DMS53 (cell line): ENCODE measurements around the gene PCBP3.
A peak's percentile ranks its signal among the peaks of the same experiment; 100 is the strongest.
"Not testable (repeated sequence)": the region's sequence is repeated elsewhere in the genome, so short reads cannot be mapped to it uniquely, and the experiment has no call there.

Experiments used
- DNase-seq: peaks from one replicate; lab custom pipeline; 2025; lab: John Stamatoyannopoulos, UW

PCBP3 gene

DNA sequence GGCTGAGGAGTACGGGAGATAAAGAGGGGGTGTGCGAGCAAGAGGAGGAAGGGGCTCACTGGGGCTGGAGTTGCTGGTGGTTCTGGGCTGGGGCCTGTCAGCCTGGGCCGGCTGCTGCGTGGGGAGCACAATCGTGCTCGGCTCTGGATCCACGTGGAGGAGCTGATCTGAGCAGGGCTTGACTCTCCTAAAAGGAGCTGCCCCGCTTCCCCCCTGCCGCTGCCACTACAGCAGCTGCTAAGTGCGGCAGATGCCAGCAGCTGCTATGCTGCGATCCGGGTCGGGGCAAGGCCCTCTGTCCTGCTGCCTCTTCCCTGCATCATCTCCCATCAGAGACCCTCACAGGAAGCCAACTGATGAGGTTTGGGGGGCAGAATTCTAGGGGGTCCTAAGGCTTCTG, 165.9 kb downstream of the PCBP3 start:
- DNase-seq: no peak

DNA sequence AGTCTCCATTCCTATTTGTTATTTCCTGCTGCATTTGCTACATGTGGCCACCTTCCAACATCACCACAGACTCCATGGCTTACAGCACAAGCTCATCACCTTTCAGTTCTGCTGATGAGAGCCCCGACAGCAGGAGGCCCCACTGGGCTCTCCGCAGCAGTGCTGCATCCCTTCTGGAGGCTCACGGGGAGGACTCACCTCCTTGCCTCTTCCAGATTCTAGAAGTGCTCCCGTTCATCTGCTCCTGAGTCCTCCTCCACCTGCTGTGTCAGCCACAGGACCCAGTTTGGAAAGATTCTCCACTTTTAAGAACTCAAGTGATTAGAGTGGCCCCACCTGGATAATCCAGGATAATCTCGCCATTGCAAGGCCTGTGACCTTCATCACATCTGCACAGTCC, 167.6 kb downstream of the PCBP3 start:
- DNase-seq: no peak

GRCh38 chr21:45814210-45814940, 170.8 kb downstream of the PCBP3 start:
- DNase-seq: not testable (repeated sequence)

- not testable (repeated sequence) for DNase-seq
Measured at GRCh38 chr21:45815781-45816180, 172.3 kb downstream of the PCBP3 start.

- no peak for DNase-seq
Measured at GRCh38 chr21:45816794-45817193, 173.3 kb downstream of the PCBP3 start.

DNA sequence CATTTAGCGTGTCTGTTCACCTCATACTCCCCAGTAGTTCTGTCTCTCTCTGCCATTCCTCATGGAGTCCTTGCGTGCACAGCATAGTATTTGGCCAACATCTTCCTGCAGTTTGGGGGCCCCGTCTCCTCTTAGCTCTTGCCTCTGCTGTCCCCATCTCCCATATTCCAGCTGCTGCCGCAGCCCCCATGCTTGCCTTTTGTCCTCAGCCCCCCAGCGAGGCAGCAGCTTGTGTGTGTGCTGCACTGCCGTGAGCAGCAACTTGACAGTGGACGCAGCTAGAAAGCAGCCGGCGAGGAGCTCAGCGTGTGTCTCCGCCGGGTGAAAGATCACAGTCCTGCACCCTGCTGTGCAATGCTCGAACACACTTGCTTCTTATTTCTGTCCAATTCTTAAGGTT, 173.8 kb downstream of the PCBP3 start:
- DNase-seq: no peak

DNA sequence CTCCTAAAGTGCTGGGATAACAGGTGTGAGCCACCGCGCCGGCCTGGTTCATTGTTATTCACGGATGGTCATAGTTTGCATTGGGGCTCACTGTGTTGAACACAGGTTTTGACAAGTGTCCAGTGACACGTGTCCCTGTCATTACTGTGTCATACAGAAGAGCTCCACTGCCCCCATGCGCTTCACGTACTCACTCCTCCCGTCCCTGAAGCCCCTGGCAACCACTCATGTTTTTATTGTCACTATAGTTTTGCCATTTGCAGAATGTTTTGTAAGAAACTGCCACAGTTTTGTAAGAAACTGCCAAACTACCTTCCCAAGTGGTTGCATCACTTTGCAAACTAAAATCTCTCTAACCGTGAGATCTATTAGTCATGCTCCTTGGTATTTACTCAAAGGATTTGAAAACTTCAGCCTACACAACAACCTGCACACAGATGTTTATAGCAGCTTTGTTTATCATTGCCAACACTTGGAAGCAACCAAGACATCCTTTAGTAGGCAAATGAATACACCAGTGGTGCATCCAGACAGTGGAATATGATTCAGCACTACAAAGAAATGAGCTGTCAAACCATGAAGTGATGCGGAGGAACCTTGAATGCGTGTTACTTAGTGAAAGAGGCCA, 174.9 kb downstream of the PCBP3 start:
- no peak for DNase-seq

DNA sequence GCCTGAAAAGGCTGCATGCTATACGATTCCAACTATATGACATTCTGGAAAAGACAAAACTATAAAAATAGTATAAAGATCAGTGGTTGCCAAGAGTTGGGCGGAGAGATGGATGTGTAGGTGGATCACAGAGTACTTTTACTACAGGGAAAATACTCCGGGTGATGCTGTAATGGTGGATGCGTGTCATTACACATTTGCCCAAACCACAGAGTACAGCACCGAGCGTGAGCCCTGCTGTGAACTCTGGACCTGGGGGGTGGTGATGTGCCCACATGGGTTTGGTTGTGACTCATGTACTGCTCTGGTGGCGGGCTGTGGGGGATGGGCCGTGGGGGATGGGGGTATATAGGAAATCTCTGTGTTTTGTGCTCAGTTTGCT, 175.4 kb downstream of the PCBP3 start:
- peak; percentile 8 for DNase-seq

- DNase-seq: no peak
Measured at GRCh38 chr21:45819478-45820170, 176.1 kb downstream of the PCBP3 start.

DNA sequence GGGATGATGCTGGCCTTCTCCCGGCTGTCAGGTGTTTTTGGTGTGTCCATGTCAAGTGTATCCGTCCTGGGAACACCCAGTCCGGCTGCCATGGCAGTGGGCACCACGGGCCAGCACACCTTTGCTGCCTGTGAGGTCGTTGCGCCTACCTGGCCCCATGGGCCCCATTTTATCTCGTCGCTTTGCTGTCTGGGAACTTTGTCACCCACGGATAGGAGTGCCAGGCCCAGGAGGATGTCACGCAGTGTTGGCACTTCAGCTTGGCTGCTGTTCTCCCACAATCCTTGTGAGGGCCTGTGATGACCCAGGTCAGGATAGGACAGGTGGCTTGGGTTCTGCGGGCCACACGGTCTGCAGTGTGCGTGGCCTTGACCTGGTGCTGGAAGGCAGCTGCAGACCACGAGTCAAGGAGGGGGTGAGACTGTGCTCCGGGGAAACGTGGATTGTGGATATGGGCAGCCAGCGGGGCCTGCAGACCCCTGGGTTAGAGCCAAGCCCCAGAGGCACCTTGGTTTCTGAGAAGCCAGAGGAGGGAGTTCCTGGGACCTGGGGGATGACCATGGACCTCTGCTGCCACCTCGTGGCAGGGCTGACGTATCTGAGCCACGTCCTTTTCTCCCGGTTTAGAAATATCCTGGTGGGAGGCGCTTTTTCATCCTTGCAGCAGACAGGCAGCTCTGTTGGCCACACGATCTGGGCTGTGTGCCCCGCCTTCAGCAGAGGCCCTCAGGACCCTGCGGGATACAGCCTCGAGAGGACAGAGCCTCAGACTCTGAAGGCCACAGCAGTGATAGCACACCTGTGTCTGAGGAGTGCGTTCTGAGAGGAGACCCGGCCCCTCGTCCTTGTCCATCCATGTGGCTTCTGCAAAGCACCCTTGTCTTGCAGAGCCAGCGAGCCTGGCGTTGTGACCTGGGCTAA, 176.9 kb downstream of the PCBP3 start:
- DNase-seq: peak; percentile 87

DNA sequence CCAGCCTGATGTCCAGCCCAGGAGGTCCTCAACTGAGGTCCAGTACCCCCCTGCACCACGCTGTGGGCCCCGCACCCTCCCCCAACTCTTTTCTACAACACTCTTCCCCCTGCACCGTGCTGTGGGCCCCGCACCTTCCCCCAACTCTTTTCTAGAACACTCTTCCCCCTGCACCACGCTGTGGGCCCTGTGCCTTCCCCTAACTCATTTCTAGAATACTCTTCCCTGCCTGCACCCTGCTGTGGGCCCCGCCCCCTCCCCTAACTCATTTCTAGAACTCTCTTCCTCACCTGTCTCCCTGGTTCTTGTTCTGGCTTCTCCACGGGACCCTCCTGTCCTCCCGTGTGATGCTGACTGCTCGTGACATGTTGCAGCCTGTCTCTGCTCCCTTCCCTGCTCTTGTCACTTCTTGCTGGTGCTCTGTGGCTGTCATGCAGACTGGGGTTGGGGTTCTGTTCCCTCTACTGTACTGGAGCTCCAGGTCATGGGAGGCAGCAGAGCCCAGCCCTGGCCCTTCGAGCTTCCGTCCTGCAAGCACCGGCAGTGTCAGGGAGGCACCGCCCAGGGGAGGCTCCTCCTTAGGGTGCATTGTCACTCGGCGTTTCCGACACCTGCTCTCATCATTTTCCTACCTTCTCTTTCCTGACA, 177.9 kb downstream of the PCBP3 start:
- DNase-seq: no peak

GRCh38 chr21:45821998-45822397, 178.5 kb downstream of the PCBP3 start:
- no peak for DNase-seq

GRCh38 chr21:45822429-45823099, 179.0 kb downstream of the PCBP3 start:
- DNase-seq: no peak

DNA sequence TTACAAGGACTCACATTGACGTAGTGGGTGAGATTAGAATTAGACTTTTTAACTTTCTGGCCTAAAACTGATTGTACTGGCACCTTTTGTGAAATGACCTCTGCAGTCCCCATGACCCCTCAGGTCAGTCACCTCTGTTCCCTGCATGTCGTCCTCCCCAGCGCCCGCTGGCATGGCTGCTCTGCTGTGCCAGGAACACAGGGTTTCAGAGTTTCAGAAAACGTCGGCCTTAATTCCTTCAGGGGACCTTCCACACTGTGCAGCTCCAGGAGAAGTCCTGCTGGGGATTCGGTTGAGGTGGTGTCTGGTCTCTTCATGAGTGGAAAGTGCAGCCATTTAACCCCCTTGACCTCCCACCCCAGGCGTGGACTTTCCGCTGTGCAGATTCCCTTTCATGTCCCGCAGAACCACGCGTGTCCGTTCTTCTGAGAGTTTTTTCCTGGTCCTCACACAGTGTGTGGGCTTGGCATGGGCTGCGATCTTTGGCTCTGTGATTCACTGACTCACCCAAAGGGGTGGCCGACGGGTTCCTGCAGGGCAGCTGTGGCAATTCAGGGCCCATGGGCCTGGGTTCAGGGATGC, 179.7 kb downstream of the PCBP3 start:
- DNase-seq: no peak

- DNase-seq: no peak
Measured at GRCh38 chr21:45824546-45825215, 181.2 kb downstream of the PCBP3 start.

DNA sequence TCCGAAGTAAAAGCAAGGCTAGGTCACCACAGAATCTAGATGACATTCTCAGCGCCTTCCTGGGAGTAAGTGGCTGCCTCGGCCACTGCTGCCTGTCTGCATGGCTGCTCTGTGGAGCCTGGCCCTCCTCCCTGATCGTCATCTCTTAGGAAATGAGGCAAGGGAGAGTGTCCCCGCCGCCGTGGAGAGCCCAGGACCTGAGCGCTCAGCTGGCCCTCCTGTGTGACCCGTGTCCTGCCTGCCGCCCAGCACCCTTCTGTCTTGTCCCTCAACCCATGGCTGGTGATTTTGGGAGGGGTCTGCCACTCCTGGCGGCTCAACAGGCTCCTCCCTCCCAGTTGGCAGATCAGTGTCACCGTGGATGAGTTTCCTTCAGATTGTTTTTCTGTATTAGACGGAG, 181.7 kb downstream of the PCBP3 start:
- DNase-seq: no peak

DNA sequence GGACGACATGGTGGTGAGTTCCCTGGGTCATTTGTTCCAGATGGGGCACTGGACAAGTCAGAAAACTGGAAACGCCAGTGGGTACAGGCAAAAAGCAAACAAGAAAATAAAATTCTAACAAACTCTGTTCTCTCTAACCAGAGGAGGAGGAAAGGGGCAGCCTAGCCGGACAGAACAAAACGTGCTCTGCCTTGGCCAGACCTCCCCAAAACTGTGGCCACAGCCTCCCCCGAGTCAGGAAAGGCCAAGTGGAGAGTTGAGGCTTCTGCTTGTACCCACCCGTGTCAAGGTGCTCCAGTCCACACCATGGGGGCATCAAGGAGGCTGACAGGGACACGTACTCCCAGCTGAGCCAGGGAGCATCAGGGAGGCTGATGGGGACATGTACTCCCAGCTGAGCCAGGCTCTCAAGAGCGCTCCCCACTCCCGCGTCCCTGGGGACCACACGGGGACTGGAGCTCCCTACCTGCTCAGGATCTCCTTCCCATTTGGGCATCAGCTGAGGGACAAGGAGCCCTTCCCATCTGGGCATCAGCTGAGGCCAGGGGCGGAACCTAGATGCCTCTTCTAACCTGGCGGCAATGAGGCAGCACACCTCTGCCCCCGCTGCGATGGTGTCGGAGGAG, 183.3 kb downstream of the PCBP3 start:
- no peak for DNase-seq

DNA sequence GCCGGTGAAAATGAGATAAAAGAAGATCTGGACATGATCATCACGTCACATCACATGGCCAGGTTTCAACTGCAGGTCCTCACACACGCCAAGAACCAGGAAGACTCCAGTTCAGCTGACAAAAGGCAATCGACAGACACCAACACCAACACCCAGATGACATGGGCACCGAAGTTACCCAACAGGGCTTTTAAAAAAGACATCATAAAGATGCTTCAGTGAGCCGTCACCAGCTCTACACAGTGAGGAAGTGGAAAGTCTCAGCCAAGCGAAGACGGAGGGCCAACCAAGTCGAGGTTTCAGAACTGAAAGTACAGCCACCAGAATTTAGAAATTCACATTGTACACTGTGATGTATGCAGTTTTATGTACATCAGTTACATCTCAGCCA, 183.8 kb downstream of the PCBP3 start:
- no peak for DNase-seq

DNA sequence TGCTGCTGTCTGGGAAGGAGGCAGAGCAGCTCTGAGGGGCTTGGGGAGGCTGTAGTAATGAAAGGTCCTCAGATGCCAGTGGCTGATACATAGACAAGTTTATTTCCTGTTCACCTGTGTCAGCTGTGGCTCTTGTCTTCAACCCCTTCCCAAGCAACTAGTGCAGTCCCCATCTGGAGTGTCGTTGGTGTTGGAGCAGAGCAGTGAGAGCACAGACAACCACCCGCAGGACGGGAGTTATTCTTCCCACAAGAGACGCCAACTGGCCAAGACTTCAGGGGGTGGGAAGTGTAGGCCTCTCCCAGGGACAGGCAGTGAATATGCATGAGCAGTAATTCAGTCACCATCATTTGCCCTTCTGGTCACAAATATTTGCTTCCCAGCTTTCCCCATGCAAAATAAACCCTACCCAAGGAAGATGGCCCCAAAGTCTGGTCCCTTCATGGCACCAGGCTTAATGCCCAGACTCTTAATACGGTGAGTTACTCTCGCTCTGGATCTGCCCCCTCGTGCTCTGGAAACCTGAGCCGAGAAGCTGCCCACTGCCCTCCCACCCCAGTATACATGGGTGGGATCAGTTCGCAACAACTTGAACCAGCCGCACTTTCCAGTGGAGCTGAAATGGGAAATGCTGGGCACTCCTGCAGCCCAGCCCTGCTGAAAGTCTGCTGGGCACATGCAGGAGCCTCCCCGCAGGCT, 184.5 kb downstream of the PCBP3 start:
- DNase-seq: no peak
